B cell (primary cell): ENCODE data around the gene GCAT. TPM values are rescaled to one million over a fixed set of nuclear protein-coding genes. Genes with fewer than 3 reads are reported as not detected.

Experiments used
- ATAC-seq: fragments of 200-7000 bp; cut with Tn5 transposase; one replicate; pipeline ENCODE4 v1.10.0; 2021; ENCODE audit warnings: low read depth, mild to moderate bottlenecking, moderate number of reproducible peaks, moderate library complexity
- CTCF ChIA-PET: fragments of 350-600 bp; sonication (Branson Sonifier 250); formaldehyde crosslinking; loops from one replicate; lab custom pipeline; 2021; ENCODE audit warnings: antibody characterized with exemption, inconsistent platforms; lab: Charles Lee
- POLR2A ChIA-PET: fragments of 350-600 bp; sonication (Branson Sonifier 250); formaldehyde crosslinking; loops from one replicate; lab custom pipeline; 2021; ENCODE audit warnings: antibody characterized with exemption; lab: Charles Lee
- DNase-seq: peaks from one replicate; pipeline ENCODE4 v3.0.0; 2013
- H2AFZ ChIP-seq: 2 replicates; pipeline ENCODE4 v1.6.1; 2012; ENCODE audit warnings: mild to moderate bottlenecking, low read depth, low read length; ENCODE audit not compliant: insufficient read depth, poor library complexity, severe bottlenecking
- H3K27ac ChIP-seq, 2 donors: 1 replicate in 1 of 2; 2 replicates in 1 of 2; pipeline ENCODE4 v1.5.1; 2012 to 2013; ENCODE audit warnings: low read length in 2 of 2, mild to moderate bottlenecking in 2 of 2, moderate library complexity in 1 of 2
- H3K27me3 ChIP-seq, 4 experiments: fragments of 200-600 bp in 1 of 4; sonication (generic) in 1 of 4; replicated peaks in 1 of 4; 1 replicate in 2 of 4; 2 replicates in 2 of 4; pipeline versions ENCODE4 v1.6.1 to v1.7.0; 2013 to 2016; ENCODE audit warnings: low read length in 3 of 4, mild to moderate bottlenecking in 2 of 4, mixed read lengths in 1 of 4, moderate library complexity in 1 of 4; ENCODE audit not compliant: insufficient read depth in 4 of 4, control insufficient read depth in 3 of 4; ENCODE audit errors: control extremely low read depth in 1 of 4
- H3K36me3 ChIP-seq, 2 experiments: replicated peaks in 1 of 2; 1 replicate in 1 of 2; 2 replicates in 1 of 2; pipeline versions ENCODE4 v1.6.1 to v1.7.1; 2013; ENCODE audit warnings: low read length in 1 of 2; ENCODE audit not compliant: insufficient read depth in 2 of 2, control insufficient read depth in 1 of 2; ENCODE audit errors: control extremely low read depth in 1 of 2, extremely low read depth in 1 of 2
- H3K4me1 ChIP-seq, 2 donors: fragments of 200-600 bp in 1 of 2; sonication (generic) in 1 of 2; 1 replicate in 1 of 2; 2 replicates in 1 of 2; pipeline versions ENCODE4 v1.5.1 to v1.6.1; 2013 to 2017; ENCODE audit warnings: low read length in 2 of 2; ENCODE audit not compliant: control insufficient read depth in 2 of 2, insufficient read depth in 2 of 2
- H3K4me2 ChIP-seq: replicated peaks from 2 replicates; pipeline ENCODE3; 2012; ENCODE audit warnings: mild to moderate bottlenecking, low read depth, low read length; ENCODE audit not compliant: poor library complexity, severe bottlenecking
- H3K4me3 ChIP-seq, 5 experiments: fragments of 200-600 bp in 1 of 5; sonication (generic) in 1 of 5; 1 replicate in 3 of 5; 2 replicates in 2 of 5; pipeline versions ENCODE4 v1.5.1 to v1.7.0; 2011 to 2016; ENCODE audit warnings: low read length in 4 of 5, mild to moderate bottlenecking in 4 of 5, low read depth in 2 of 5, control low read depth in 1 of 5, moderate library complexity in 1 of 5; ENCODE audit not compliant: insufficient read depth in 1 of 5; ENCODE audit errors: control extremely low read depth in 1 of 5, extremely low read depth in 1 of 5
- H3K79me2 ChIP-seq: fragments of 200-600 bp; sonication (generic); one replicate; pipeline ENCODE4 v1.6.0; 2016; ENCODE audit warnings: low read length; ENCODE audit not compliant: control insufficient read depth, insufficient read depth
- H3K9ac ChIP-seq: fragments of 200-600 bp; sonication (generic); 2 replicates; pipeline ENCODE4 v1.6.1; 2017; ENCODE audit warnings: mild to moderate bottlenecking, low read length, moderate library complexity
- H3K9me3 ChIP-seq, 3 donors: one replicate each; pipeline versions ENCODE4 v1.6.1 to v1.7.1; 2013; ENCODE audit warnings: low read length in 2 of 3; ENCODE audit not compliant: control insufficient read depth in 2 of 3, insufficient read depth in 1 of 3; ENCODE audit errors: control extremely low read depth in 1 of 3
- H4K20me1 ChIP-seq: 2 replicates; pipeline ENCODE4 v1.6.0; 2012; ENCODE audit warnings: mild to moderate bottlenecking, low read length; ENCODE audit not compliant: insufficient read depth, control insufficient read depth, poor library complexity, severe bottlenecking
- H3K27ac Mint-ChIP-seq: one replicate; pipeline ENCODE4 v1.8.0; 2021; ENCODE audit warnings: mixed read lengths
- H3K27me3 Mint-ChIP-seq: one replicate; pipeline ENCODE4 v1.8.0; 2021; ENCODE audit warnings: mixed read lengths
- H3K4me1 Mint-ChIP-seq: one replicate; pipeline ENCODE4 v1.8.0; 2021; ENCODE audit warnings: mixed read lengths
- H3K4me3 Mint-ChIP-seq: one replicate; pipeline ENCODE4 v1.8.0; 2021; ENCODE audit warnings: mixed read lengths
- H3K9me3 Mint-ChIP-seq: one replicate; pipeline ENCODE4 v1.8.0; 2022; ENCODE audit warnings: mixed read lengths; ENCODE audit not compliant: insufficient read depth
- EZH2 ChIP-seq: IDR thresholded peaks from 2 replicates; pipeline ENCODE4 v1.6.1; 2012; ENCODE audit warnings: borderline replicate concordance, low read depth, mild to moderate bottlenecking, moderate library complexity, low read length; ENCODE audit not compliant: insufficient read depth, poor library complexity, severe bottlenecking
- WGBS: methylation state at CpG from one replicate; pipeline ENCODE4 v1.1.5; 2013; ENCODE audit warnings: missing lambda C conversion rate; ENCODE audit not compliant: insufficient coverage; 5-methylcytosine and 5-hydroxymethylcytosine counted together
- intact Hi-C: fragments of 100-400 bp; cut with micrococcal nuclease; formaldehyde crosslinking; loops from one replicate; pipeline ENCODE4 v1.10.0; 2022
- polyA plus RNA-seq: library from polyadenylated mRNA; depleted of rRNA; stranded (reverse); fragments of >200 nt; gene quantifications from 2 replicates; pipeline ENCODE4 v1.2.3, GENCODE V29; 2012
- total RNA-seq, 2 donors: library from RNA; stranded (reverse); fragments of 120-200 nt in 1 of 2; gene quantifications; 1 replicate in 1 of 2; 2 replicates in 1 of 2; pipeline versions ENCODE4 v1.2.3 to v1.2.4, GENCODE V29; 2013 to 2022
- TF ChIP-seq, protein P1 (sequence below): fragments of 200-600 bp; IDR thresholded peaks from one replicate; pipeline ENCODE4 v1.8.0; 2022; ENCODE audit warnings: antibody characterized with exemption, mild to moderate bottlenecking

GCAT gene
- total and polyA plus RNA-seq, 2 donors (not counting 1 experiment from before 2014, with no cell fraction given), result 0.15 to 0.47 TPM

DNA sequence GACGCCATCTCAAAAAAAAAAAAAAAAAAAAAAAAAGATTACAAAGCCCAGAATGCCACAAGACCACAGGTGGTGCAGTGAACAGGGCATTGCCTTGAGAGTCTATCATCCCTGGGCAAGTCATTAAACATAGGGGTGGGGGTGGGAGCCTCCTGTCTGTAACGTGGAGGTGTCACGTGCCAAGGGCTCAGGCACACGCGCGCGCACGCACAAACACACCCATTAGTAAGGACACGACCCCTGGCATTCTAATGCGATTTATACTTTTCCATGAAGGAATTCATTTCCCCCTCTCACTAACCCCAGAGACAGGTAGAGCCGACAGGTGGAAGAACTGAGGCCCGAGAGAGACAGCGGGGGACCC, 5.8 kb upstream of the GCAT start:
- intact Hi-C loops, result no loop called here
- TF ChIP-seq, protein P1, sequence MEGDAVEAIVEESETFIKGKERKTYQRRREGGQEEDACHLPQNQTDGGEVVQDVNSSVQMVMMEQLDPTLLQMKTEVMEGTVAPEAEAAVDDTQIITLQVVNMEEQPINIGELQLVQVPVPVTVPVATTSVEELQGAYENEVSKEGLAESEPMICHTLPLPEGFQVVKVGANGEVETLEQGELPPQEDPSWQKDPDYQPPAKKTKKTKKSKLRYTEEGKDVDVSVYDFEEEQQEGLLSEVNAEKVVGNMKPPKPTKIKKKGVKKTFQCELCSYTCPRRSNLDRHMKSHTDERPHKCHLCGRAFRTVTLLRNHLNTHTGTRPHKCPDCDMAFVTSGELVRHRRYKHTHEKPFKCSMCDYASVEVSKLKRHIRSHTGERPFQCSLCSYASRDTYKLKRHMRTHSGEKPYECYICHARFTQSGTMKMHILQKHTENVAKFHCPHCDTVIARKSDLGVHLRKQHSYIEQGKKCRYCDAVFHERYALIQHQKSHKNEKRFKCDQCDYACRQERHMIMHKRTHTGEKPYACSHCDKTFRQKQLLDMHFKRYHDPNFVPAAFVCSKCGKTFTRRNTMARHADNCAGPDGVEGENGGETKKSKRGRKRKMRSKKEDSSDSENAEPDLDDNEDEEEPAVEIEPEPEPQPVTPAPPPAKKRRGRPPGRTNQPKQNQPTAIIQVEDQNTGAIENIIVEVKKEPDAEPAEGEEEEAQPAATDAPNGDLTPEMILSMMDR, result no peak
- no peak for TF ChIP-seq EZH2
- no peaks in the 10 kb centered on the region for H3K79me2 ChIP-seq
- Mint-ChIP-seq H3K9me3 (no peaks in the 10 kb centered on the region), H3K4me3 (peak overlapping the region; percentile 68), H3K4me1 (peaks cover 35% of the 10 kb centered on the region), H3K27ac (no peak overlapping the region), H3K27me3 (peaks cover 48% of the 10 kb centered on the region)
- peak overlapping the region in 3 of 5 experiments; percentile 35 to 38 (median 37) for H3K4me3 ChIP-seq
- H3K36me3 ChIP-seq, result no peaks in the 10 kb centered on the region
- H3K9ac ChIP-seq, result peak overlapping the region; percentile 36
- DNase-seq (no peak), ATAC-seq (no peak)
- H3K4me2 ChIP-seq, result peak overlapping the region; percentile 75
- ChIA-PET CTCF (no interaction called here), POLR2A (no interaction called here)
- H3K9me3 ChIP-seq, result peaks cover 0 to 31% (median 0%) of the 10 kb centered on the region in 3 donors
- peaks cover 0 to 60% (median 38%) of the 10 kb centered on the region in 4 experiments for H3K27me3 ChIP-seq
- 1% methylated on average over 12 of the region's 13 CpGs for WGBS
- peak overlapping the region; percentile 62 for H2AFZ ChIP-seq
- peaks cover 5% of the 10 kb centered on the region for H4K20me1 ChIP-seq
- H3K27ac ChIP-seq, result no peak overlapping the region
- H3K4me1 ChIP-seq, result peaks cover 40 to 47% of the 10 kb centered on the region in 2 donors

DNA sequence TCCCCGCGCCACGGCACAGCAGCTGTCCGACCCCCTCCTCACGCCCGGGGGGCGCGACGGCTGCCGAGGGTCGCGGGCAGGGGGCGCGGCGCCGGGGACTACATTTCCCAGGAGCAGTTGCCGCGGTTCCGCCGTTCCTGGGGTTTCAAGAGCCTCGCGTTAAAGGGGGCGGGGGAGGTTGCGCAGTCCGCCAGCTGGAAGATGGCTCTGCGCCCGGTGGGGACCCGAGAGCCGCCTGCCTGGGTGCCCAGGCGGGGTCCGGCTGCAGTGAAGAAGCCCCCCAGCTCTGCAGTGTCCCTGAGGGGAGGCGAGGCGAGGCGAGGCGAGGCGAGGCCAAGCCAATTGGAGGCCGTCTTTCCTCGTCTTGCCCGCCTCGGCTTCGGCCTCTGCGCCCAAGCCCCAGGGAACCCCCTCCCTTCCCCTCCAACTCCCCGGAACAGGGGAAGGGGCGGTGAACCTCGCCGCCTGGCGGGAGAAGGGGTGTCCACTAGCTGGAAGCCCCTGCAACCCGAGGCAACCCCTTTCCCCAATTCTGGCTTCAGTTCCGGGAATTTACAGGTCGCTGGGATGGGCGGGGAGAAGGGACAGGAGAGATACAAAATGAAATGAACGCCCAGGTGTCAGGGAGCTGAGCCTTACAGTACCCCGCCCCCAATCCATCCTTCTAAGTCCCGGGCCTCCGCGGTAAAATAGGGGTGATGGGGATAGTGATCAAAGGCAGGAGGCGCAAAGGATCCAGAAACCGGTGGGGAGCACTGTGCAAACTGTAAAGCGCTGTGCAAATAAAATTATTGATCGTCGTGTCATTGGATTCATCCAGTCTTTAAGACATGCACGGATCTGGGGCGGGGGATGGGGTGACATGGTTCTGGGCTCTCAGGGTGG, 5.2 kb upstream of the GCAT start:
- H2AFZ ChIP-seq, result peak overlapping the region; percentile 62
- no peaks in the 10 kb centered on the region for H3K36me3 ChIP-seq
- no peak overlapping the region for H3K27ac ChIP-seq
- Mint-ChIP-seq H3K27me3 (peaks cover 54% of the 10 kb centered on the region), H3K9me3 (no peaks in the 10 kb centered on the region), H3K4me1 (peaks cover 38% of the 10 kb centered on the region), H3K4me3 (peak overlapping the region; percentile 72), H3K27ac (no peak overlapping the region)
- ChIA-PET POLR2A (no interaction called here), CTCF (no interaction called here)
- peak overlapping the region; percentile 75 for H3K4me2 ChIP-seq
- H3K79me2 ChIP-seq, result no peaks in the 10 kb centered on the region
- peak; percentile 47 for DNase-seq
- 2% methylated on average over 47 of the region's 63 CpGs for WGBS
- peak overlapping the region; percentile 36 for H3K9ac ChIP-seq
- H3K4me1 ChIP-seq, result peaks cover 45 to 52% of the 10 kb centered on the region in 2 donors
- peaks cover 5% of the 10 kb centered on the region for H4K20me1 ChIP-seq
- intact Hi-C loops, result no loop called here
- TF ChIP-seq, protein P1, result no peak
- peak; percentile 41 for TF ChIP-seq EZH2
- H3K27me3 ChIP-seq, result peaks cover 0 to 65% (median 40%) of the 10 kb centered on the region in 4 experiments
- peaks cover 0 to 34% (median 0%) of the 10 kb centered on the region in 3 donors for H3K9me3 ChIP-seq
- H3K4me3 ChIP-seq, result peak overlapping the region in 4 of 5 experiments; percentile 17 to 38 (median 36)
- ATAC-seq, result no peak
